A549 (cell line): ENCODE data around the gene TMEM203. TPM values are rescaled to one million over a fixed set of nuclear protein-coding genes. Genes with fewer than 3 reads are reported as not detected.

Experiments used
- ATAC-seq, 2 experiments: fragments of 200-7000 bp in 1 of 2; fragments of >200 bp in 1 of 2; cut with Nextera tagmentation in 1 of 2; cut with Tn5 transposase in 1 of 2; 3 replicates each; pipeline versions ENCODE4 v1.8.0 to v1.9.1; 2018 to 2020; ENCODE audit warnings: mild to moderate bottlenecking in 1 of 2, moderate library complexity in 1 of 2
- CTCF ChIA-PET: fragments of 300-600 bp; sonication (Branson Sonifier 250); formaldehyde crosslinking; extraction: SDS; loops from one replicate; lab custom pipeline; 2021; ENCODE audit warnings: antibody characterized with exemption, inconsistent platforms; lab: Yijun Ruan, JAX
- POLR2A ChIA-PET: fragments of 350-600 bp; formaldehyde crosslinking; extraction: SDS; loops from one replicate; lab custom pipeline; 2021; ENCODE audit warnings: antibody characterized with exemption, inconsistent platforms; lab: Yijun Ruan, JAX
- DNase-seq, 2 experiments: peaks; one replicate each; pipeline versions ENCODE4 v3.0.0 to v3.0.0-alpha.2; 2011 to 2016; ENCODE audit warnings: low read depth in 1 of 2, low spot score in 1 of 2
- FAIRE-seq: peaks from 2 replicates; lab custom pipeline; 2011; peaks lifted over from hg19 to GRCh38; lab: Jason Lieb, UNC
- H3K27ac ChIP-seq, 2 experiments: fragments of >200 bp; sonication (Bioruptor Twin); formaldehyde crosslinking; 3 replicates each; pipeline ENCODE4 v1.5.1; 2016 to 2017
- H3K4me1 ChIP-seq: fragments of >200 bp; sonication (Bioruptor Twin); formaldehyde crosslinking; 3 replicates; pipeline ENCODE4 v1.6.1; 2016
- H3K4me2 ChIP-seq: fragments of >200 bp; sonication (Bioruptor Twin); formaldehyde crosslinking; 3 replicates; pipeline ENCODE4 v1.6.1; 2016
- H3K4me3 ChIP-seq: fragments of >200 bp; sonication (Bioruptor Twin); formaldehyde crosslinking; 3 replicates; pipeline ENCODE4 v1.5.1; 2016
- H3K9me3 ChIP-seq: fragments of >200 bp; sonication (Bioruptor Twin); formaldehyde crosslinking; 3 replicates; pipeline ENCODE4 v1.6.1; 2016
- ATOH8 ChIP-seq: fragments of 250-450 bp; sonication (Bioruptor Pico); IDR thresholded peaks from 2 replicates; pipeline ENCODE4 v1.5.0; 2020; ENCODE audit warnings: low read depth, mild to moderate bottlenecking, moderate library complexity
- E2F6 ChIP-seq: IDR thresholded peaks from 2 replicates; pipeline ENCODE4 v1.6.1; 2012; ENCODE audit warnings: low read depth, borderline replicate concordance
- EHF ChIP-seq: fragments of 250-450 bp; sonication (Bioruptor Pico); IDR thresholded peaks from 2 replicates; pipeline ENCODE4 v1.5.0; 2020; ENCODE audit warnings: mild to moderate bottlenecking
- ELK1 ChIP-seq: fragments of 150-350 bp; IDR thresholded peaks from 2 replicates; pipeline ENCODE4 v1.6.1; 2014; ENCODE audit warnings: low read depth, mild to moderate bottlenecking, low read length
- FOSL2 ChIP-seq, 2 experiments: fragments of 450-650 bp in 1 of 2; fragments of >200 bp in 1 of 2; sonication (Bioruptor Twin) in 1 of 2; formaldehyde crosslinking; IDR thresholded peaks; 2 replicates each; pipeline versions ENCODE4 v1.5.0 to v1.6.1; 2016 to 2020; ENCODE audit warnings: mild to moderate bottlenecking in 1 of 2, moderate library complexity in 1 of 2
- GATA3 ChIP-seq: IDR thresholded peaks from 2 replicates; pipeline ENCODE4 v1.6.1; 2012; ENCODE audit warnings: borderline replicate concordance
- HEYL ChIP-seq: fragments of 250-450 bp; sonication (Bioruptor Pico); IDR thresholded peaks from 2 replicates; pipeline ENCODE4 v1.8.0; 2021; ENCODE audit warnings: mild to moderate bottlenecking, moderate library complexity
- HOXB5 ChIP-seq: fragments of 250-450 bp; sonication (Bioruptor Pico); IDR thresholded peaks from 2 replicates; pipeline ENCODE4 v1.5.0; 2020; ENCODE audit warnings: mild to moderate bottlenecking, moderate library complexity
- JUNB ChIP-seq: fragments of >200 bp; sonication (Bioruptor Twin); formaldehyde crosslinking; IDR thresholded peaks from 2 replicates; pipeline ENCODE4 v1.6.1; 2016
- KDM5A ChIP-seq: fragments of 200-600 bp; sonication (generic); IDR thresholded peaks from 2 replicates; pipeline ENCODE4 v1.6.1; 2016; ENCODE audit warnings: antibody characterized with exemption, mild to moderate bottlenecking
- MAZ ChIP-seq: fragments of 150-350 bp; IDR thresholded peaks from 2 replicates; pipeline ENCODE4 v1.6.1; 2014; ENCODE audit warnings: antibody characterized with exemption, low read depth, low read length, borderline replicate concordance
- NPAS2 ChIP-seq: fragments of 250-450 bp; sonication (Bioruptor Pico); IDR thresholded peaks from 2 replicates; pipeline ENCODE4 v1.8.0; 2022; ENCODE audit warnings: mild to moderate bottlenecking, moderate library complexity, borderline replicate concordance
- NR3C1 ChIP-seq: fragments of >200 bp; sonication (Bioruptor Twin); formaldehyde crosslinking; IDR thresholded peaks from 3 replicates; pipeline ENCODE4 v1.6.1; 2017
- PBX3 ChIP-seq: IDR thresholded peaks from 2 replicates; pipeline ENCODE4 v1.6.1; 2012
- PHF8 ChIP-seq: fragments of 200-600 bp; sonication (generic); IDR thresholded peaks from 2 replicates; pipeline ENCODE4 v1.6.1; 2016; ENCODE audit warnings: low read depth, mild to moderate bottlenecking, antibody characterized with exemption, moderate library complexity, borderline replicate concordance
- POLR2A ChIP-seq: IDR thresholded peaks from 2 replicates; pipeline ENCODE4 v1.6.1; 2012; ENCODE audit warnings: mild to moderate bottlenecking, low read length
- RARB ChIP-seq: fragments of 250-450 bp; sonication (Bioruptor Pico); IDR thresholded peaks from 2 replicates; pipeline ENCODE4 v1.8.0; 2021; ENCODE audit warnings: mild to moderate bottlenecking, moderate library complexity
- REST ChIP-seq: fragments of 200-600 bp; sonication (generic); IDR thresholded peaks from 2 replicates; pipeline ENCODE4 v1.6.1; 2016; ENCODE audit warnings: antibody characterized with exemption, mild to moderate bottlenecking, moderate library complexity
- SMC3 ChIP-seq: fragments of >200 bp; sonication (Bioruptor Twin); formaldehyde crosslinking; IDR thresholded peaks from 3 replicates; pipeline ENCODE4 v1.6.1; 2018; ENCODE audit warnings: inconsistent platforms
- SREBF2 ChIP-seq: fragments of 450-650 bp; IDR thresholded peaks from 2 replicates; pipeline ENCODE4 v1.6.1; 2014; ENCODE audit warnings: mild to moderate bottlenecking, moderate library complexity
- TP53 ChIP-seq: fragments of 250-450 bp; sonication (Bioruptor Pico); IDR thresholded peaks from 2 replicates; pipeline ENCODE4 v1.5.0; 2021; ENCODE audit warnings: mild to moderate bottlenecking, moderate library complexity
- USF2 ChIP-seq: fragments of 450-650 bp; IDR thresholded peaks from 2 replicates; pipeline ENCODE4 v1.6.1; 2014; ENCODE audit warnings: antibody characterized with exemption
- ZFP36 ChIP-seq: fragments of 450-650 bp; IDR thresholded peaks from 2 replicates; pipeline ENCODE4 v1.6.1; 2014; ENCODE audit warnings: borderline replicate concordance; ENCODE audit not compliant: partially characterized antibody
- ZSCAN20 ChIP-seq: fragments of 250-450 bp; sonication (Bioruptor Pico); IDR thresholded peaks from 2 replicates; pipeline ENCODE4 v1.8.0; 2022; ENCODE audit warnings: mild to moderate bottlenecking, moderate library complexity
- WGBS: methylation state at CpG from one replicate; pipeline ENCODE4 v1.1.6; 2017; ENCODE audit errors: missing lambda C conversion rate; 5-methylcytosine and 5-hydroxymethylcytosine counted together
- polyA plus RNA-seq, 4 experiments: library from polyadenylated mRNA; depleted of rRNA in 3 of 4; stranded (reverse); fragments of >200 nt; fragmentation: RNase III in 1 of 4; extraction: RNeasy Plus Mini Kit Qiagen cat#74134 plus additional on column Dnase treatment in 1 of 4; gene quantifications; 2 replicates in 3 of 4; 3 replicates in 1 of 4; pipeline ENCODE4 v1.2.3, GENCODE V29; 2011 to 2017

The TMEM203 gene
- polyA plus RNA-seq, 2 of the 4 experiments (the other 2 are of a cell fraction) = 31.0 to 47.3 TPM

GRCh38 chr9:137215196-137215986 lies 9.9 kb upstream of the TMEM203 start:
- H3K4me1 ChIP-seq = peaks cover 26% of the 10 kb centered on the region
- WGBS = 92% methylated on average over 10 of the region's 22 CpGs
- FAIRE-seq = no peak
- no peak overlapping the region for H3K27ac ChIP-seq
- DNase-seq = no peak
- POLR2A ChIA-PET = no interaction called here
- no peak for ATAC-seq
- H3K9me3 ChIP-seq = no peaks in the 10 kb centered on the region
- CTCF ChIA-PET = interaction anchor here (0.9 to 9.9 kb wide), 8 partner anchors 7 to 186 kb away, joined by 3 to 71 read pairs (median 5); partner anchors contain the start of genes CYSRT1, RNF224, TPRN and TUBB4B
- H3K4me2 ChIP-seq = no peak overlapping the region
- TF ChIP-seq JUNB (no peak), REST (no peak), HOXB5 (no peak), USF2 (no peak), PBX3 (no peak), NR3C1 (no peak), ZSCAN20 (CRISPR knock-in tag) (no peak), SREBF2 (no peak), HEYL (CRISPR knock-in tag) (no peak), ZFP36 (no peak), PHF8 (no peak), TP53 (CRISPR knock-in tag) (no peak), KDM5A (no peak), RARB (CRISPR knock-in tag) (no peak), SMC3 (no peak), E2F6 (no peak)
- H3K4me3 ChIP-seq = no peak overlapping the region

GRCh38 chr9:137214620-137215019 lies 9.2 kb upstream of the TMEM203 start:
- Histone ChIP-seq H3K9me3 (no peaks in the 10 kb centered on the region), H3K4me2 (no peak overlapping the region), H3K4me1 (peaks cover 26% of the 10 kb centered on the region), H3K4me3 (no peak overlapping the region)
- 90% methylated on average over 19 of the region's 19 CpGs for WGBS
- POLR2A ChIA-PET = interaction anchor here (1.4 kb wide), 1 partner anchor 26 kb away, joined by 6 read pairs; the partner anchor contains the start of gene TUBB4B
- FAIRE-seq = no peak
- ATAC-seq = no peak
- TF ChIP-seq GATA3 (no peak), EHF (CRISPR knock-in tag) (no peak), ATOH8 (no peak), NPAS2 (CRISPR knock-in tag) (no peak), ZFP36 (no peak), ELK1 (no peak), FOSL2 (IDR thresholded peaks at IDR 0.05) (no peak), FOSL2 (CRISPR knock-in tag; IDR thresholded peaks at IDR 0.05) (no peak), MAZ (no peak), POLR2A (no peak)
- TF ChIP-seq, all 56 proteins: peak for 0
- CTCF ChIA-PET = interaction anchor here (1.2 to 9.9 kb wide), 7 partner anchors 10 to 28 kb away, joined by 3 to 71 read pairs (median 6); partner anchors contain the start of genes CYSRT1, RNF224, SSNA1 and TPRN
- no peak overlapping the region for H3K27ac ChIP-seq
- DNase-seq = no peak
